ENCODE data around the gene PAX8.
A peak's percentile ranks its signal among the peaks of the same experiment; 100 is the strongest.
"Not testable (repeated sequence)": the region's sequence is repeated elsewhere in the genome, so short reads cannot be mapped to it uniquely, and the experiment has no call there.

Gene PAX8

DNA sequence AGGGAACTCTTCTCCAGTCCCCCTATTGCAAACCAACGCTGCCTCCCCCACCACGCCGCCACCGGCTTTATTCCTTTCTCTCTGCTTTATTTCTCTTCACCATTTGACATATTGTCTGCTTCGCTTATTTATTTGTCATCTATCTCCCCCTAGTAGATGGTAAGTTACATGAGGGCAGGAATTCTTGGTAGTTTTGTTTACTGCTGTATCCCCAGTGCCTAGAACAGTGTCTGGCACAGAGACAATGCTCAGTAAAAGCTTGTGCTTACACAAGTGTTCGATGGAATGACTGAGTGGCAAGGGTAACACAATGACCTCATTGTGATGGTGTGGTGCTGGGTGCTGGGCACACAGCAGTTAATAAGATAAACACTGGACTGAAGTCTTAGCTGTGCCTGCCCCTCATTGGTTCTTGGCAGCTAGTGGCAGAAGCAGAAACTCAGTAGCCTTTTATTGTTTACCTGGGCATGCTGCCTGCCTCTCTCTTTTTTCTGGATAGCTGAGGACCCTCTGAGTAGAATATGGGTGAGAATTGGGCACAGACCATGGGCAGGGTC, 9.5 kb upstream of the PAX8 start:
- DNase-seq, result not testable (repeated sequence)

GRCh38 chr2:113285816-113286215, 7.1 kb upstream of the PAX8 start:
- DNase-seq, result no peak

DNA sequence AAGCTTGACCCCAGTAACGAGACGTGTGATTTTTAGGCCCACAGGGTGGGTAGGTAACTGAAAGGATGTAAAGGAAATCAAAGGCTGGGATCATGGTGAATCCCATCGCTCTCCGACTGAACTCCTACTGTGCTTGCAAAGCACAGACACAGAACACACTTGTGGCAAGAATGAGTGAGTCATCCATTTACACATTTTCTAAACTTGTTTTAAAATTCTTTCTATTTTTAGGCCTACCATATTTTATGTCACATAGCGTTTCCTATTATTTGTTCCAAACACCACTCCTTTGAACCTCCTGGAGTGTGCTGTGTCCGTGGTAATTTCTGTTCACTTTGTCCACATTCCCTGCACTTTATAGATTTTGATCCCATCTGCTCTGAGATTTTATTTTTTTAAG, 6.3 kb upstream of the PAX8 start:
- DNase-seq, result not testable (repeated sequence)

DNA sequence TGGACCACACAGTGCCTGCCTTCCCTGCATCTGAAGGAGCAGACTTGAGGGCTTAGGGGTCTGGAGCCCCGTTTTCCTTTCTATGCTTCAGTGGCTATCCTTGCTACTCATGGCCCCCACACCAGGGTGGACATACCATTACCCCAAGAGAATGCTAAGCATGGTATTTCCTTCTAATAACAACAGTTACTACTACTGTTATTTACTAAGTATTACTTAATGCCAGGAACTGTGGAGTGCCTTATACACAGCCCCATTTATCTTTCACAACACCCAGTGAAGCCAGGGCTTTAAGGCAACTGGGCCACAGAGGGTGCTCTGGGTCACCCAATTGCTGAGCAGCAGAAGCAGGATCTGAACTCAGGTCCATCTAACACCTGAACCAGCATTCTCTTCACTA, 5.8 kb upstream of the PAX8 start:
- DNase-seq, result no peak

DNA sequence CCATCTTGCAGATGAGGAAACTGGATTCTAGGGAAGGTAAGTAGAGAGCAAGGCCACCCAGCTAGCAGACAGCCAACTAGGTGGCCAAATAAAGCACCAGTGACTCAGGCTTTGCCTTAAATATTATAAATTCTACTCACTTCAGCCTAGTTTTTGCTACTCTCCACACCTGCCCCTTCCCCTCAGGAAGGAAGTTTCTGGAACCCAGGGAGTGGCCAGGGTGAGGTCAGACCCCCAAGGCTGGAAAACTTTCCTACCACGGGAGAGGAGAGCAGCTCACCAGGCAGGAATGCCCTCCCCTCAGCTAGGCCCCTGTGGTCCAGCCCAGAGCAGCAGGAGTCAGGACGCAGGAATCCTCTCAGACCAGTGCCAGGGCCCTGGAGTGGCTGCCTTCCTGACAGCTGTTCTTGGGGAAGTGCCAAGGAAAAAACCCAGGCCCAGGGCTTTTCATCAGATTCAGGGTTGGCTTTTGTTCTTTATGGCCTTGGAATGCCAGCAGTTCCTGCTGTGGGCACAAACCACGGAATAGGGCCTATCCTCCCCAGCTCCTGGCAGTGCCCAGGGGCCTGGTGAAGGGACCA, 5.1 kb upstream of the PAX8 start:
- DNase-seq, result no peak

GRCh38 chr2:113282747-113283533, 4.2 kb upstream of the PAX8 start:
- peak in 1 of 2 donors; percentile 46 for DNase-seq

- DNase-seq, result no peak
These were observed 3.4 kb upstream of the PAX8 start for GRCh38 chr2:113281910-113282746.

- no peak for DNase-seq
These were observed 514 bp downstream of the PAX8 start for GRCh38 chr2:113278073-113278741.

DNA sequence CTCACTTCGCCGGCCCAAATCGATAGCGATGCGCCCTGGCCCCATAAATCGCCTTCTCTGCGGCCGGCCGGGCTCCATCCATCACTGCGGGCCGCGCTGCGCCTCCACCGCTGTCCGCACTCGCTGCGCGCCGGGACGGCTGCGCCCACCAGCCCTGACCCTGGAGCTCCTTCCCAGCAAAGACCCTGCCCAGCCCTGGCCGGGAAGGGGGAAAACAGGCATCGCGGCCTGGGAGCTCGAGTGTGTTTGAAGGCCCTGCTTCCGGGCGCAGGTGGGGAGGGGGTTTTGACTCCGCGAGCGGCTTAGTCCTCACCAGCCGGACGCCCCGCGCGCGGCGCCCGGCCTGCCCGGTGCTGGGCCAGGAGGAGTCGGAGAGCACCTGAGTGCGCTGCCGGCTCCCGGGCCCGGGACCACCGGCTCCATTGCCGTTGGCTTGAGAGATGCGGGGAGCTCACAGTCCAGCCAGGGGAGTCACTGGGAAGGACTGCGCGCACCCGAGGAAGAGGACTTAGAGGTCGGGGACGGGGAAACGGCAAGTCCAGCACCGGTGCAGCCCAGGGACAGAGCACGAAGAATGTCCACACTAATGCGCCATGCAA, 1.1 kb downstream of the PAX8 start:
- no peak for DNase-seq

DNA sequence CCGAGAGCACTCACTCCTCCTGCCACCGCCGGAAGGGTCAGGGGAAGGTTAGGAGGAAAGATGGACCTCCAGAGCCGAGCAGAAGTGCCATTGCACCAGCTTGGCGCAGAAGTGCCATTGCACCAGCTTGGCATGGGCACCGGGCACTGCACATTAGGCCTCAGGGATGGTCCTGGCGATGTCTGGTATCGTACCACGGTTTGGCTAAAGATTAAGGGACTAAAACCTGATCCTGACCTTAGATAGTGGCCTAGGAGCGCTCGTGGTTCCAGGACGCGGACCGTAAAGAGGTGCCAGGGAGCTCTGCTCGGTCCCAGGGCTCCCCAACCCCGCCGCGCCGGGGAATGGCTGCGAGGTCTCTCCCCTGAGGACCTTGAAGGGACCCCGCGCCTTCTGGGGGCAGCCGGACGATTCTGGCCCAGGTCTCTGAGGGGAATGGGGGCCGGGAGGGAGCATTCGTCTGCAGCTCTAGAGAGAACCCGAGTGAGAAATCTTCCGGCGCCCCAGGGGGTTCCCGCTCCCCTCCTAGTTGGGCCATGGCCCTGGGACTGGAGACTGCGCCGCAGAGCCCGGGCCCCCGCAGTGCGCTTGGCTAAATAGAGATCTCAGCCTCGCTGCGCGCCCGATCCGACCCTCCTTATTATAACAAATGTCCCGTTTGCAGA, 1.8 kb downstream of the PAX8 start:
- DNase-seq, result no peak

- DNase-seq, result no peak
These were observed 2.4 kb downstream of the PAX8 start for GRCh38 chr2:113276216-113276760.

DNA sequence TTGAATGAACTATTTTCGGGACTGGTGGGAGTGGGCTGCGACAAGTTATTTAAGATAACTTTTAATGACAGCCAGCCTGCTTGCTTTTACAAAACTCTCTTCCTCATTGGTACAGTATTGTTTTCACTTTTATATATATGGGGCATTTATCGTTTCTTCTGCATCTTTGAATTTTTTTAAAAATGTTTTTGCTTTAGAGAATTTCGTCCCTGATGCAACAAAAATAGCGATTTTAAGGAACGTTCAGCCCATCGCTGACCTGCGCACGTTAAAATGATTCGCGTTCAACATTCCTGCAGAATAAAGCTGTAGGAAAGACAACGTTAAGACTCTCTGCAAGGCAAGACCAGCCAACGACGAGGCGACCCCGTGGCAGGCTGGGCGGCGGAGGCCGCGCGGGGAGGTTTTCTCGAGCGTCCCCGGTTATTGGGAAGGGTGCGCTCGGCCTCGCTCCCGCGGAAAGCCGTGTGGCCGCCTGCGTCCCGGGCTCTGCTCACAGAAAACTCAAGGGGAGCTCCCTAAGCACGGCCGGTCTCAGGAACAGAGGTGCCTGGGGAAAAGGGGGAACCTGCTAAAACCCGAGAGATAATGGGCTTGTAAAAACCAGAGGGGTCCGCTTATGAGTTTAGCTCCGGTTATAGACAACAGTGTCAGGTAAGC, 3.0 kb downstream of the PAX8 start:
- DNase-seq, result no peak

DNA sequence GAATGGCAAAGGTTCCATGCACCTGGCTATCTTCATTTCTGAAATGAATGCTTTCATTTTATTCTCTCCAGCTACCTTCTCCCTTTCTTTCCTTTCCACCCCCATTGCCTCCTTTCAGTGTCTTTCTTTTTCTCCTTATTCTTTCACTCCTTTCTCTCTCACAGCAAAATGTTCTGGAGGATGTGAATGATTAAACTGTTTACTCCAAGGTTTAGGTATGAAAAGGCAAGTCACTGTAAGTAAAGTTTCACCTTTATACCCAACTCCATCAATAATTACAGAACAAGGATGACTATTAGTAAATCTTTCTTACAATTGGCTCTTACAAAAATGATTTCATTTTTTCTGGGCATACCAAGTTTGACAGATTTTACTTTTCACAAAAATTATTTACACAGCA, 4.3 kb downstream of the PAX8 start:
- no peak for DNase-seq

GRCh38 chr2:113273981-113274380, 4.7 kb downstream of the PAX8 start:
- no peak for DNase-seq

DNA sequence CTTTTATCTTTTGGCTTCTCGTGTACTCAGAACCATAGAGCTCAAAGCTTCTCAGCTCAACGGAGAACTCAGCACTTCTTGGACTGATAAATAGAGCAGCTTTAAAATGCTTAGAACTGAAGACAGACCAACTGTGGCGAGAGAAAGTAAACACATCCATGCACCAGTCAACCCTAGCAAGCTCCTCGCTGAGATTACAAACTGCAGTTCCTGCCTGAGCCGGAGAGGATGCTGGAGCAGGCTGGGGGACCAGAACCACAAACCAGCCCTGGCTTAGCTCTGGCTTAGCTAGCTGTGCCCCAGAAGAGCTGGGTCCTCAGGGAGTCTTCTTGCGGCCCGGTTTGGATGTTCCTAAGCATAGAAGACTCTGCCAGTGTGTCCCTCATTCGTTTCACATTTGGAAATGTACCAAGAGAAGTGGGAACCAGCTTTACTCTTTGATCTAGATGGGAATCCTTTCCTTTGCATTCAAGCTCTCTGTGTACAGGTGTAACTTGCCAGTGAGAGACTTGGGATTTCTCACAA, 5.6 kb downstream of the PAX8 start:
- peak in 1 of 2 donors; percentile 34 for DNase-seq

- DNase-seq, result no peak
These were observed 6.2 kb downstream of the PAX8 start for GRCh38 chr2:113272477-113272876.

DNA sequence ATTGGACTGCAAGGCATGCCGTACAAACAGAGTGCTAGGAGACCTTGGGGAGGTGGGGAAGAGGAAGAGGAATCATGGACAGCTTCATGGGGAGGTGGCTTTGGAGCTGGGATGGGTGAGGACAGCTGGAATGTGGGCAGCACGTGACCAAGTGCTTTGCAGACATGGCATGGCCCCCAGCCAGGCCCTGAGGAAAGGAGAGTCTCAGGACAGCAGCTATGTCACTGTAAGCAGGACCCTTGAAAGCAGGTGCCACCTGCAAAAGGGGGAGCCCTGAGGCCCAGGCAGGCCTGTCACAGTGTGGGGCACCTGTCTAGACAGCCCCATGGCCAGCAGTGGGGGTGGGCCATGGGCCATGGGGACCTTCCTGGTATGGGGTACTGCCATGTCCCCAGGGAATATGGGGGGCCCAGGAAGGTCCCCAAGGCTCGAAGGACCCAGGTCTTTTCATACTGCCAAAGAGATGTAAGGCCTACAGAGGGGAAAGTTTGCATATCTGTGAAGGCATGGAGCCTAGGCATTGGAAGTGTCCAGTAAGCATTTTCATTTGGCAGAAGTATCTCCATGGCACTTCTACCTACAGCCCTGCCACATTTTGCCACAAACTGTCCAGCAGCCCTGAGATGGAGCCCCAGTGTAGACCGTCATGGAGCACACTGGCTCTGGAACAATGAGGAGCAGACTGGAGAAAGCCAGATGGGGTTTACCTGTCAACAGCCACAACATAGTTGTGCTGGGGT, 9.9 kb downstream of the PAX8 start:
- DNase-seq, result no peak

GRCh38 chr2:113266431-113266830, 12.3 kb downstream of the PAX8 start:
- no peak for DNase-seq

- no peak for DNase-seq
These were observed 13.9 kb downstream of the PAX8 start for GRCh38 chr2:113264713-113265403.

Measured in CD4-positive, alpha-beta T cell treated with Interferon alpha-2 for 1 hour (primary cell).